Panc1 (cell line): ENCODE results near the gene RGMB. TPM values are rescaled to one million over a fixed set of nuclear protein-coding genes. Genes with fewer than 3 reads are reported as not detected.

ENCODE experiments used
- ATAC-seq: fragments of 200-7000 bp; cut with Tn5 transposase; 2 replicates; pipeline ENCODE4 v1.9.1; 2020; ENCODE audit warnings: mild to moderate bottlenecking, moderate library complexity
- BruUV-seq: library from RNA; stranded (reverse); fragments of 400-500 nt; replicated peaks from 2 replicates; lab custom pipeline; 2021; lab: Mats Ljungman, UMichigan
- CTCF ChIA-PET: fragments of 300-600 bp; sonication (Branson Sonifier 250); formaldehyde crosslinking; loops from one replicate; lab custom pipeline; 2022; ENCODE audit warnings: antibody characterized with exemption; lab: Charles Lee
- POLR2A ChIA-PET: fragments of 300-600 bp; sonication (Branson Sonifier 250); formaldehyde crosslinking; loops from one replicate; lab custom pipeline; 2022; ENCODE audit warnings: antibody characterized with exemption; lab: Charles Lee
- DNase-seq: peaks from one replicate; pipeline ENCODE4 v3.0.0-alpha.2; 2010; ENCODE audit warnings: low read depth, low spot score
- H3K27ac ChIP-seq: 2 replicates; pipeline ENCODE4 v1.5.1; 2011; ENCODE audit warnings: mild to moderate bottlenecking, low read length, inconsistent platforms
- H3K27me3 ChIP-seq: fragments of 200-500 bp; sonication (Bioruptor generic); 2 replicates; pipeline ENCODE4 v1.6.0; 2014; ENCODE audit warnings: low read length, inconsistent platforms; ENCODE audit not compliant: control insufficient read depth, insufficient read depth
- H3K36me3 ChIP-seq: fragments of 200-500 bp; sonication (Bioruptor generic); 2 replicates; pipeline ENCODE4 v1.5.1; 2014; ENCODE audit warnings: inconsistent platforms, mild to moderate bottlenecking, low read length, moderate library complexity; ENCODE audit not compliant: control insufficient read depth, insufficient read depth
- H3K4me1 ChIP-seq: 2 replicates; pipeline ENCODE4 v1.5.1; 2011; ENCODE audit warnings: inconsistent platforms, mild to moderate bottlenecking, low read length, moderate library complexity; ENCODE audit not compliant: control insufficient read depth, insufficient read depth
- H3K4me3 ChIP-seq, 2 experiments: 2 replicates each; pipeline ENCODE4 v1.5.1; 2011 to 2012; ENCODE audit warnings: low read depth in 2 of 2, low read length in 2 of 2, mild to moderate bottlenecking in 2 of 2, inconsistent platforms in 1 of 2, moderate library complexity in 1 of 2
- H3K9me3 ChIP-seq: fragments of 200-500 bp; sonication (Bioruptor generic); 2 replicates; pipeline ENCODE4 v1.5.1; 2014; ENCODE audit warnings: low read depth, mild to moderate bottlenecking, inconsistent platforms, low read length, moderate library complexity; ENCODE audit not compliant: control insufficient read depth, insufficient read depth
- CTCF ChIP-seq: fragments of 450-650 bp; IDR thresholded peaks from 2 replicates; pipeline ENCODE4 v1.5.1; 2017; ENCODE audit warnings: mild to moderate bottlenecking
- POLR2AphosphoS5 ChIP-seq: IDR thresholded peaks from 2 replicates; pipeline ENCODE4 v1.6.1; 2012; ENCODE audit warnings: mild to moderate bottlenecking, low read depth, low read length, moderate library complexity
- REST ChIP-seq, 2 experiments: IDR thresholded peaks; 2 replicates each; pipeline ENCODE4 v1.6.1; 2011 to 2012; ENCODE audit warnings: low read depth in 2 of 2, control low read depth in 1 of 2, low read length in 1 of 2, mild to moderate bottlenecking in 1 of 2, moderate library complexity in 1 of 2; ENCODE audit not compliant: insufficient read depth in 1 of 2
- SIN3A ChIP-seq: IDR thresholded peaks from 2 replicates; pipeline ENCODE4 v1.6.1; 2012; ENCODE audit warnings: low read depth, mild to moderate bottlenecking, low read length, moderate library complexity, borderline replicate concordance; ENCODE audit not compliant: insufficient read depth
- TCF7L2 ChIP-seq: IDR thresholded peaks from 2 replicates; pipeline ENCODE4 v1.6.1; 2011; ENCODE audit warnings: mild to moderate bottlenecking, low read depth, low read length, inconsistent platforms
- in situ Hi-C: cut with HindIII; loops from 2 replicates; pipeline ENCODE4 v1.10.0; 2016; ENCODE audit warnings: low sequenced_read_pairs, low pct_unique_long_range_greater_than_20kb
- intact Hi-C: fragments of 100-400 bp; cut with micrococcal nuclease; formaldehyde crosslinking; loops from one replicate; pipeline ENCODE4 v1.10.0; 2022; ENCODE audit not compliant: unreplicated experiment
- total RNA-seq: library from RNA; stranded (reverse); gene quantifications from one replicate; pipeline ENCODE4 v1.2.1, GENCODE V29; 2021; ENCODE audit not compliant: unreplicated experiment

RGMB gene
- total RNA-seq, 1 experiment from 2014 or later: 25.4 TPM

GRCh38 chr5:98791001-98791519 is 17.6 kb downstream of the RGMB start:
- CTCF ChIA-PET: no interaction called here
- H3K27ac ChIP-seq: no peak overlapping the region
- in situ Hi-C loops: no loop called here

GRCh38 chr5:98791898-98792580 is 18.6 kb downstream of the RGMB start:
- TF ChIP-seq TCF7L2 (no peak), SIN3A (no peak), REST (IDR thresholded peaks at IDR 0.05; ENCODE audit: insufficient read depth in 1 of 2, low read depth in 2 of 2, low read length in 1 of 2) (no peak), POLR2AphosphoS5 (no peak), CTCF (no peak)
- intact Hi-C loops: no loop called here
- POLR2A ChIA-PET: no interaction called here
- H3K27ac ChIP-seq: no peak overlapping the region
- BruUV-seq: no TSS peak
- H3K4me3 ChIP-seq: no peak overlapping the region
- ATAC-seq (no peak), DNase-seq (no peak)
- CTCF ChIA-PET: interaction anchor here (0.6 kb wide), 1 partner anchor 23 kb away, joined by 3 read pairs; no protein-coding TSS in a partner anchor
- no peaks in the 10 kb centered on the region for H3K9me3 ChIP-seq
- H3K36me3 ChIP-seq: peaks cover 4% of the 10 kb centered on the region
- in situ Hi-C loops: no loop called here
- no peaks in the 10 kb centered on the region for H3K27me3 ChIP-seq
- H3K4me1 ChIP-seq: peaks cover 10% of the 10 kb centered on the region

More at GRCh38 chr5:98791001-98791519, 17.6 kb downstream of the RGMB start:
- intact Hi-C loops: no loop called here
- BruUV-seq: no TSS peak
- DNase-seq: no peak
- H3K4me3 ChIP-seq: no peak overlapping the region
- TF ChIP-seq SIN3A (no peak), TCF7L2 (no peak), CTCF (no peak), REST (IDR thresholded peaks at IDR 0.05; ENCODE audit: insufficient read depth in 1 of 2, low read depth in 2 of 2, low read length in 1 of 2) (no peak), POLR2AphosphoS5 (no peak)
- no peaks in the 10 kb centered on the region for H3K27me3 ChIP-seq
- peaks cover 4% of the 10 kb centered on the region for H3K36me3 ChIP-seq
- no peaks in the 10 kb centered on the region for H3K9me3 ChIP-seq
- ATAC-seq: no peak
- H3K4me1 ChIP-seq: peaks cover 4% of the 10 kb centered on the region
- POLR2A ChIA-PET: no interaction called here
